Stimulated activated CD8-positive, alpha-beta memory T cell treated with anti-CD3 and anti-CD28 coated beads, Interleukin-12 subunit alpha, Interleukin-12 subunit beta, amount 100 ng/mL, for 1 hour (primary cell): ENCODE results near the gene BID.

ENCODE experiments used
- DNase-seq: peaks from one replicate; pipeline ENCODE4 v3.0.0-alpha.2; 2020; ENCODE audit warnings: low read depth

The BID gene

DNA sequence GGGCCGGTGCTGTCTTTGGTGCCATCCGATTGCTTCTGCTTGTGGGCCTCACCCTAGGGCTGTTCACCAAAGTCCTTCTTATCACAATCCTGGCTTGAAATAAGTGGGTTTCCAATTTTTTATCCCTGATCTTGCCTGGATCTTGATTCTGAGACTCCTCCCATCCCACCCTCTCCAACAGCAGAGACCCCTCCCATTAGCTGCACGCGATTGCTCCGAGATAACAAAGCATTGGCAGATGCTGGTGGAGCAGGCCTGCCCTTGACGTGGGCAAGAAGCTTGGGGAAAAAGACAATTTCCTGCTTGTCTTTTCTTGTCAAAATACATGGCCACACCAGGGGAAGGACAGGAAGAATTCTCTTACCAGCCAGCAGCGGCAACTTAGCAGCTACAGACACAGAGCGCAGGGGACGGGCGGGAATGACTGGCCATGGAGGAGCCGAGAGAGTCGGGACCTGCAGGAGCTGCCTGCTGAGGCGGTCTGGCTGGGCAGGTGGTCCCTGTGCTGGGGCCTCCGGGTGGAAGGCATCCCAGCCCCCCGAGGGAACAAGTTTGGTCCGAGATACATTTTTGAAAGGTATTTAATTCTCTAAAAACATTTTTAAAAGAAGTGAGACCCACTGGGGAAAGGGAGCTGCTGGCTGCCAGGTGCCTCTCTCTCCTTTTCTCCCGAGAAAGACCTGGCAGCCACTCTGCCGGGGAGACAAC lies 9.7 kb upstream of the BID start:
- no peak for DNase-seq

DNA sequence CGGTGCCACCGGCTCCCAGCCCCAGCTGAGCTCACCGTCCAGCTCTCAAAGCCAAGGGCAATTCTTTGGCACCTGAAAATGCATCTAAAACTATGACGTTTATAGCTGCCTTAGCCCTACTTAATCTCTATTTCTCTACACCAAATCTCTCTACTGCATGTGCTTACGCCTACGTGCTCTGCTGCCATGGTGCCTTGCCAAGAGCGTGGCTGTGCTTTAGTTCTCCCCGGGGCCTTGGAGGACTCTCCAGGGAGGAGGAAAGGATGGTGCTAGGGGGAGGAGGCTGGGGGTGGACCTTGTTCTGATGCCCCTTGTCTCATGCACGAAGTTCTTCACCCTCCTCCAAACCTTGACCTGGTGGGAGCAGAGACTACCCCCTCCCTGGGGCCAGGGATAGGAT lies 9.0 kb upstream of the BID start:
- DNase-seq: no peak

DNA sequence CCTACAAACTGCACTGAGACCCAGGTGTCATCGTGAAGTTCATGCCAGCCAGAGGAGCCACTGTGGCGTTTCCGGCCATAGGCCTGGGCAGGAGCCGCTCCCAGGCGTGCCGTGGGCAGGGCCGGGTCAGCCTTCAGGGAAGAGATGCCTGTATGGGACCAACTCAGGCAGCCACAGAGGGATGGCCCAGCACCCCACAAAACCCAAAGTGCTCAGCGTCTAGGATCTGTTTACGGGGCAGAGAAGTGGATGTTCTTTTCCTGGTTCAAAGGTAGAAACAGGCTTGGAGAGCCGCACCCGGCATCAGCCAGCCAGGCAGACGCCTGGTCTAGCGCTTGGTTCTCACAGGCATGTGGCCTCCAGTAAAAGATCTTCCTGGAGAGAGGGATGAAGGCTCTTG lies 8.4 kb upstream of the BID start:
- no peak for DNase-seq

DNA sequence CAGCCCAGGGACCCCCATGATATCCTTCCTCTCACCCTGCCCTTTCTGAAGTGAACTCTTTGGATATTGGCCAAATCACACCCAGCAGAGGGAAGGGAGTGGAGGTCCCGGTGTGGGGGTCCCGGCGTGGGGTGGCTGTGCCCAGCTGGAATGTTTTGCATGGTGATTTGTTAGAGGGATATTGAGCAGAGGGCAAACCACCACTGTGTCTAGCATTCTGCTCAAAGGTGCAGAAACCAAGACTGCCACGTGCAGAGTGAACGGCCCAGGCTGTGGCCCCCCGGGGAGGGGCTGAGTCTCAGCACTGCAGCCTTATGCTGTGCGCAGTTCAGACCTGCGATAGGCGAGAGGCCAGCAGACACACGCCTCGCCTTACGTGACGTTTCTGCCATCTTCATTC lies 7.9 kb upstream of the BID start:
- DNase-seq: no peak

DNA sequence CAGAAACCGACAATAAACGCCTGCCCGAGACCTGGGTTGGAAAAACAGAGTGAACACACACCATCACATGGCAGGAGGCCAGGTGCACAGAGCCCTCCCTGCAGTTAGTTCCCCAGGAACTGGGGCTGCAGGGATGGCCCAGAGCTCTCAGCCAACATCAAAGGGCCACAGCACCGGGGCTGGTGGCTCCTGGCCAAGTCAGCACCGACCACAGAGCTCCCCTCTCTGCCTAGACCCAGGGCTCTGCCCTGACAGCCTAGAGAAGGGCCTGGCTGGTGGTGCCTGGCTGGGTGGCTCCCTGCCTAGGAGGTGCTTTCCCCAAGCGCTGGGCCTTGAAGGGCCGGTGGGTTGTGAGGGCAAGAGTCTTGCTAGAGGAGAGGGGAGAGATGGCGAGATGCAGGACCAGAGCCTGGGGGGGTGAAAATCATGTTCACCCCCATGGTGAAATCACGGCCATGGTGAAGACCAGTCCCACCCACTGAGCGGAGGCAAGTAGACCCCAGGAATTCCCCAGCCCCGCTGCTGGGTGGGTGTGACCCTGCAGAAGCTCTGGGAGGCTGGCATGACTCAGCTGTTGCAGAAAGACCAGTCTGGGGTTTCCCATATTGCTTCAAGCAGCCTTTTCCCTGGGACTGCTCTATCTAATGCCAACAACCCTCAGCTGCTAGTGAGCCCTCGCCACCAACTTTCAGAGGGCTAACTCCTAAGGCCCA lies 7.2 kb upstream of the BID start:
- no peak for DNase-seq

DNA sequence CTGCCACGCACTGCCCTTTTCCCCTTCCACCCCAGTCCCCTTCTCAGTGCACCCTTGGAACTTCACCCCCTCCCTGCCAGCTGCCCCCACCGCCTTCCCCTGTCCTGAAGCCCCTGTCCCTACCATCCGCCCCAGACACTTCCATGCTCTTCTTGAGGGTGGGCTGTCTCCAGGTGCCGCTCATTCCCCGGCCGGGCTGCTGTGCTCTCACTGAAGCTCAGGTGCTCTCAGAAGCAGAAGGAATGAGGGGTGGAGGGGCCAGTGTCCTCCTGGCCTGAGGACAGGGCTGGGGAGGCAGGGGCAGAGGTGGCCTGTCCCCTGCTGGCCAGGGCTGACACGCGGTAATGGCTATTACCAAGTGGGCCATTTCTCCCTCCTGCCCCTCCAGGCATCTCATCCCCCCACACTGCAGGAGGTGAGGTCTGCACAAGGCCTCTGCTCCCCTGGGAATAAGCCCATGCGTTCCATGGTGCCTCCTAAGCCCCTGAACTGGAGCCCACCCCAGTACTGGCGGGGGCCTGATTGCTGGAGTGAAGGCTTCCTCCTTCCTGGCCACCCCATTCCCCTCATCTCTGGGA lies 6.6 kb upstream of the BID start:
- DNase-seq: no peak

DNA sequence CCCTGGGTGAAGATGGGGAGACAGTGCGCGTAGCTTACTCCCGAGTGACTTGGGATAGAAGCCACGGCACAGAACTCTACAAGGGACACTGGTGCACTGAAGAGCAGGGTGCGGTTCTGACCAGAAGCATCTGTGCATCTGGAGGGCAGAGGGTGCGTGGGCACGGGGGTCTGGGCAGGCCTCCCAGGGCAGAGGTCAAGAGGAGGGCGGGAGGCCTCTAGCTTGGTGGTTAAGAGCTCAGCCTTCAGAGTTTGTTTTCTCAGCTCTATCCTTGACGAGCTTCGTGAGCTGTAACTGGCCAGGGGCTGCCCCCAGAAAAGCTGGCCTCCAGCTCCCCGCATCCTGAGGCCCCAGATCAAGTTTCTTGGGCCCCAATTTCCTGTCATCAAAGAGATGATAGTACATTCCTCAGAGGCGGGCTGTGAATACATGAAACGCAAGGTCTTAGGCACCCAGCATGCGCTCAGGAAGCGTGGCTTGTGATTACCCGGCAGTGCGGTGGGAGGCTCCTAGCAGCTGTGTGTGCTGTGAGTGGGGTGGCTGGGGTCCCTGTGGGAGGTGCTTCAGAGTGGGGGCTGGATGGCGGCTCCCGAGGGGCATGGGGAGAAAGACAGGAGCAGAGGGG lies 6.0 kb upstream of the BID start:
- no peak for DNase-seq

DNA sequence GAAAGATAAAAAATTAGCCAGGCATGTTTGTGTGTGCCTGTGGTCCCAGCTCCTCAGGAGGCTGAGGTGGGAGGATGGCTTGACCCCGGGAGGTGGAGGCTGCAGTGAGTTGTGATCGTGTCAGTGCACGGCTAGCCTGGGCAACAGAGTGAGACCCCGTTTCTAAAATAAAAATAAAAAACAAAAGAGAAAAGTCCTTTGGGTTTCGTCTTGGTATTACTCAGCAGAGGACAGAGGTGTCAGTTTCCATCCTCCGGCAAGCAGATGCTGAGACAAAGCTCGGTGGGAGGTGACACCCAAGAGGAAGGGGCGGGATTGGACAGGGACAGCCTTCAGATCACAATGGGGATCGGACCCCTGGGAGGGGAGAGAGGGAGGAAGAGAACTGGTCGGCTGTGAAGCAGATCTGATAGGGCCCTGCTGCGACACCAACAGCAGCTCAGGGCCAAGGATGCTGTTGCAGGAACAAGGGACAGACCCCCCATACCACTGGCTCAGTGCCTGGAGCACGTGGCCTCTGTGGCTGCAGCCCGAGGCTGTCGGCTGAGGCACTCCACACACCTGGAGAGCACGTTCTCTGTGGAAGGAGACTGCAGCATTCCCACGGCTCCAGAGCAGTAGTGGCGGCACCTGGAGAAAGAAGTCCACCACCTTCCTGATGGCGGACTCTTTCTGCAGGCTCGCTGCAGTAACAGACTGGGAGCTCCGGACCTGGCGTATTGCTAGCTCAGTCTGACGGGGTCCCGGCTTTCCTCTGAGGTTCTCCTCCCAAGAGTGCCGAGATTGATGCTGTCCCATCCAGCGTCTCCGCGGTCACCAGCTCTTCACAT lies 5.2 kb upstream of the BID start:
- no peak for DNase-seq

DNA sequence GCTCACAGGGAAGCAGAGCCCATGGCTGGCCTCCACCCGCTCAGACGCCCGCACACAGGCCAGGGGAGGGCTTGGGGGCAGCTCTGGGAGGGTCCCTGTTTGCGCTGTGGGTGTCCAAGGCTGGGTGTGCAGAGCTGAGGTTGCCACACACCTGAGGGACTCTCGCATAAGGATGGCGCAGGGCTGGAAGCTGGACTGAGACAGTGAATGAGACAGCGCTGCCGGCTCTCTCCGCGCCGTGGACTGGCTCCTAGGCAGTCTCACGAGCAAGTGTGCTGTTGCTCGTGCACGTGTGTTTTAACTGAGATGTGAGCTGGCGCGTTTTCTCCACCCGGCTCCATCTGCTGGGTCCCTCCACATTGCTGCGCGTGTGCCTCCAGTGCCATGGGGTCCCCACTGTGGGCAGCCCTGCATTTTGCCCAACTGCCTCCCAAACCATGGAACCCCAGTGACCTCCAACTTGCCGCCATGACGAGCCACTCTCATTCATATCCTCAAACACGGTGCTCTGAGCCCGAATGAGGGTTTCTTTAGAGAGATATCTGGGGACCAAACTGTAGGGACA lies 4.2 kb upstream of the BID start:
- DNase-seq: no peak

DNA sequence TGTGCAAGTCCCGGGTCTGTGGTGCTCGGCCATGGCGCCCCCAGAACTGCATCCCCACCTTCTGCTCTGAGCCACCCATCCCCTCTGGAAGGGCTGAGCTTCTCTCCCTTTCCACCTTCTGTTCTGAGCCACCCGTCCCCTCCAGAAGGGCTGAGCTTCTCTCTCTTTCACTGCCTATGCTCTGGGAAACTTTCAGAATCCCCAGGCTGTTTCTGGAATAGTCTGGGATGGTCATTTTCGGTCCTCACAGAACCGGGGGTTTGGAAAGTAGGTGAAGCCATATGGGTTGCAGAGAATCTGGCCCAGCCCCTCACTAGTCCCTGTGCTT lies 3.4 kb upstream of the BID start:
- no peak for DNase-seq

DNA sequence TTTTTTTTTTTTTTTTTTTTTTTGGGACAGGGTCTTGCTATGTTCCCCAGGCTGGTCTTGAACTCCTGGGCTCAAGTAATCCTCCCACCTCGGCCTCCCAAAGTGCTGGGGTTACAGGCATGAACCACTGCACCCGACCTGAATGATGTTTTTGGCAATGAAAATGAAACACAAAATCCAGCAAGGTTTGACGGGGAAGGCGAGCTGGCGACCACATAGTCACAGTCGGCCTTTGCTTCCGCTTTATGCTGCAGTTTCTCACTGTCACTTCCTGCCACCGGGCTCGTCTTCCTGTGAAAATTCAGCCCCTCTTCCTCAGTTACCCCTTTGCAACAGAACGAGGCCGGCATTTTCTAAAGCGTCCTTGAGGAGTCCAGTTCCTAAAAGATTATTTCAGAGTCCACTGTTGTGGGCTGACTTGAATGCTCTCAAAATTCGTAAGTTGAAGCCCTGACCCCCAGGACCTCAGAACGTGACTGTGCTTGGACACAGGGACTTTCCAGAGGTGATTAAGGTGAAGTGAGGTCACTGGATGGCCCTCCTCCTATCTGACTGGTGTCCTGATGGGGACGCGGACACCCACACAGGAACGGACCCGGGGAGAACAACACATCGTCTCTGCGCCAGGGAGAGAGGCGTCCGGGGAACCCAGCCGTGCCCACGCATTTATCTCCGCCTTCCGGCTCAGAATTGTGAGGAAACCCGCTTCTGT lies 2.9 kb upstream of the BID start:
- peak; percentile 53 for DNase-seq

DNA sequence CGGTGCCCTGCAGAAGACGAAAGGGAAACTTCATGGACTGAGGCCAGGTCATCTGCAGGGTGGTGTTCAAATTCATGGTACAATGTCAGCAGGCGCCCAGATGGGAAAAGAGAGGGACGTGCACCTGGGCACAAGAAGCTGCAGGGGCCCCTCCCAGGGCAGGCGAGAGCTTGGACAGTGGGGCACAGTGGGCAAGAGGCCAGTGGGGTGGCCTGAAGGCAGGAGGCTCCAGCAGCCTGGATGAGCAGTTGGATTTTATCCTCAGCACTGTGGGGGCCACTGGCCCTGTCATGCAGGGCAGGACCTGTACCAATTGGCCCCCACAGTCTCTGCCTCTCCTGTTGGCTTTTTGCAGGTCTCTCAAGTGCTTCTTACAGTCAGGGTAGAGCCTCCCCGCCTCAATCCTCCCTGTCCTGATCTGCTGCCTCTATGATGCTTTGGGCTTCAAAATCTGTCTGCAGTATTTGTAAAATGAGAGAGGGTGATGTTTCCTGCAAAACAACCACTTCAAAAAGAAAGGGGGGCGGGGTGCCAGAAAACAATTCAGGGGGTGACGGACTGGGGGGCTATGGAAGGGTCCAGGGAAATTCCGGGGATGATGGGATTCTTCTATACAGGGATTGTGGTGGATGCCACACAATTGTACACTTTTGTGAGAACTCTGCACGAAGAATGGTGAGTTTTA lies 1.7 kb upstream of the BID start:
- no peak for DNase-seq

DNA sequence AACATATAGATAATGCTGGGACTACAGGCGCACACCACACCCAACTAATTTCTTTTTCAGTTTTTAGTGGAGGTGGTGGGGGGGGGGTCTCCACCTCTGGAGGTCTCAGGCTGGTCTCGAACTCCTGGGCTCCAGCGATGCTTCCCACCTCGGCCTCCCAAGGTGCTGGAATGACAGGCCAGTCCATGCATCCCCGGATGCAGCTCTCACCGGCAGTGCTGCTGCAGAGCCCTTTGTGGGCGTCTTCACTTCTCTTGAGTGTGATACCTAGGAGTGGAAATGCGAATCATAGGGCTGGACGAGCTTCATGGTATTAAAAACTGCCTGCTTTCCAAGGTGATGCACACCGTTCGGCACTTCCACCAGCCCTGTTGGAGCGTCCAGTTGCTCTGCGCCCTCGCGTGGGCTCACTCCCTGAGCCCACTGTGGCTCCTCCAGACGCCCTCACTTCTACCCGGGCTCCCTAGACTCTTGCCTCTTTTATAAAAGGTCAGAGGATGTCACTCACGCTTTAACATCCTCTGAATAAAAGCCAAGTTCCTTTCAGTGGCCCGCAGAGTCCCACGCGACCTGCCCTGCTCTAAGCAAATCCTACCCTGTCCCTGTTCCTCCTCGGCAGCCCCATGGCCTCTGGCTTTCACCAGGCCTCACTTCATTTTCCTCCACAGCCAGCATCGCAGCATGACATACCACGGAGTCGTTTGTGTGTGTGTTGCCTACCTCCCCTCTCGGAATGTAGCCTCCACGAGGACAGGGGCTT lies 837 bp upstream of the BID start:
- DNase-seq: no peak

DNA sequence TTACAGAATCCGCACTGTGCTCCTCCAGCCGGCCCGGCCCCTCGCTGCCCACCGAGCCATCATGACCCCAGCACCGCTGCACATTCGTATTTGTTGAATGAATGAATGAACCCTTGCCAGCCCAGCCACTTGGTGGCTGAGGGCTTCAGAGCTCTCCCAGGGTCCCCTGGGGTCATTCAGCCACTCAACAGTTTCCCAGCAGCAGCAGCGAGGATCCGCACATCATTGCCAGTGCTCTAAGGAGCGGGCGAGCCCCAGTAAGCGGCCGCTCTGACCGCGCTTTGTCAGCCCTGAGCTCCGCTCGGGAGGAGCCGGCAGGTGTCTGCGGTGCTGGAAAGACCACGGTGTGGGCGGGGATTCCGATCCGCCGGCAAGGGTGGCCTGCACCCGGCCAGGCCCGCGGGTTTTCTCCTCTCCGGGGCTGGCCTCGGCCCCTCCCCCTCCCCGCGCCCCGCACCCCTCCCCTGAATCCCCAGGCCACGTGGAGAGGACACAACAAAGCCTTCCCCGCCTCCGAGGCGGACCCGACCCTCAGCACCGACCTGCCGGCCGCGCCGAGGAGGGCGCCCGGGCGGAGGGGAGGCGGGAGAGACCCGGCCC lies 563 bp downstream of the BID start:
- DNase-seq: peak; percentile 50

DNA sequence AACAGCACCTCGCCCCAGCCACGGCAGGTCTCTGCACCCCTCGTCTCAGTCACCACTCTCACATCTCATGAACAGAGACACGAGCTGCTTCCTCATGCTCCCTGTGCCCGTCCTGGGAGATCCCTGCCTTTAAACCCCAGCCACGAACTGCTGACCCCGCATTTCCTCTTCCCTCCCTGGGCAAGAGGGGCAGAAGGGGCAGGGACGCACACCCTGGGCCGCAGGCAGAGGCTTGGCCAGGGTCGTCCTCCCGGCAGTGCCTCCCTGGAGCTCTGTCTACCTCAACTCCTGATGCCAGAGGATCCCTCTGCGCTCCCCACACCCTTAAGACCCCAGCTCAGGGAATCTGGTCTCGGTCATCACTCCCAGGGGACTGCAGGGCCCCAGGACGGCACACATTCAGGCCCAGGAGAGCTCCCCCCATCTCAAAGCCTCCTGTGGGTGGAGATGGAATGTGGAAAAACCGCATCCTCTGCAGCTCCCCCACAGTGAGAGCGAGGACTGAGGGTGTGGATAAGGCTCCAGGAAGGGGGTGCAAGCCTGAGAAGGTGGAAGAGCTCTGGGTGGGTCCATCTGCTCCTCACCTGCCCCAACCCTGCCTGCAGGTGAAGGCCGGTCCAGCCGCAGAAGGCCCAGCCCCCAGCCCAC lies 1.2 kb downstream of the BID start:
- no peak for DNase-seq

DNA sequence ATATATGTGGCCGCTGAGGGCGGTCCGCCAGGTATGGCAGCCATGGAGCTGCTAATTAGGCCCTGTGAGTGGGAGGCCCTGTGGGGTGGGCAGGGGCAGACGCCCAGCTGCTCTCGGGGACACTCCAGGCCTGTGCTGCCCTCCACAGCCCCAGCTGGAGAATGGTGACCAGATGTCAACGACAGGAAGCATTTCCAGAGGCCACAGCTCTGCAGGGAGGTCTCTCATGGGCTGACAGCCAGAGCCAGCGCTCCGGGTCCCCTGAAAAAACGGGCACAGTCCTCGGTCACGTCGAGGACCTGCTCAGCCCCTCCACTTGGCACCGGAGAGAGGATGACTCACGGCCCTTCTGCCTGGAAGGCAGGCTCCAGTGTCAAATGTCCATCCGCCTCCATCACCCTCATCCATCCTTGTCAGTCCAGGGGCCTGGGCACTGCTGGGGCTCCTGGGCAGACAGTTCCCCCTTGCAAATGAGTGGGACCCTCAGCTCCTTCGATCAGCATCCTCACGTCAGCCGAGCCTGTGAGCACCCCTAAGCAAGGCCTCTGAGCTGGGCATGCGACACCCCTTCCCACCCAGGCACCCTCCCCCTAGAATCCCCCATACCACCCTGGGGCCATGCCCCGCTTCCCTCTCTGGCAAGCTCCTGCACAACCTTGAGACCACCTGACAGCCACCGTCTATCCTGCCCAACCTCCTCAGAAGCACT lies 1.9 kb downstream of the BID start:
- no peak for DNase-seq

DNA sequence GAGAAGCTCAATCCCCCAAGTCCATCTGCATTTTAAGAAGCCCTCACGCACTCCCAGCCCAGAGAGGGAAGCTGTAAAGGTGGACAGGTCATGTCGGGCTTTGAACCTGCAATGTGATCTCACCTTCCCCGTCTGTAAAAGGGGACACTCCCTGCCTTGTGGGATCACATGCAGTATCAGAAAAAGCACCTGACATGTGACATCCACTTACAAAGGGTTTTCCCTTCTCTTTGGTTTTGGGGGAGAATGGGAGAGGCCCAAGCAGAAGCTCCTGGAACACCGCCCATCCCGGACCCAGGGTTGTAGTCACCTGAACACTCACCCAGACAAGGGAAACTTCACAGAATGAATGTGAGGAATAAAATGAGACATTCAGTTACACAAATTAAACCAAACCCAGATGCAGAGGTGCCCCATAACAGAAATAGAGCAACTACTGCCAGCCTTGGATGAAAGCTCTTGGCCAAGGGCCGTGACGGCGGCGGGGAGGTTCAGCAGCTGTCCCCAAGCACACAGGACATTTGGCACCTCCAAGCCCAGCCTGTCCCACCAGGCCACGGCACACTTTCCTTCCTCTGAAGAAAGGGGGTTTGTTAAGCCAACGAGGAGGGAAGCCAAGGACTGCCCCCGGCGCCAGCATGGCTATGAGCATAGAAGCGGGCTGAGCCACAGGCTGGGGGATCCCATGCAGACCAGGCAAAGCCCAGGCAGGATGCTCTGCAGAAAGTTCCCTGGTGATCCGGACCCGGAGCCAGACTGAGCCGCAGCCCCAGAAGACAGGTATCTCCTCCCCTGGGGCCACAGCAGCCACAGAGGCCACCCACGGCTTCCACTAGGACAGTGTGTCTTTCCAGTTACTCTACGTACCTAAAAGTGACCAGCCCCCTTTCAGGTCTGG lies 3.8 kb downstream of the BID start:
- DNase-seq: no peak

DNA sequence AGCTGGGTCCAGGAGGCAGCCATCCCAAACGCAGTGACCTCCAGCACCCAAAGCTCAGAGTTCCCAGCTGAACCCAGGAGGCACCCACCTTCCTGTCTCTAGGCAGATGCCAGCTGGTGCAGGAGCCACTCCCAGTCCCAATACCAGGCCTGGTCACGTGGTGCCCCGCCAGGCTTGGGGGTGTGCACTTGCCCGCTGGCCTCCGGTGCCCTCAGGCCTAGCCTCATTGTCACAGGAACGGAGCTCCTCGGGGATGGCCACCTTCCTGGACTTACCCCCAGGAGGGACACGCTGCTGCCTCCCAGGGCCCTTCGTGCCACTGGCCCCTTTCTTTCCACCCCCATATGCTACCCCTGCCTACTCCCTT lies 4.6 kb downstream of the BID start:
- DNase-seq: no peak
